GM12865 (cell line): Measurements from ENCODE around the gene TRIOBP.
A peak's percentile ranks its signal among the peaks of the same experiment; 100 is the strongest.
"Not testable (repeated sequence)": the region's sequence is repeated elsewhere in the genome, so short reads cannot be mapped to it uniquely, and the experiment has no call there.

Experiments
- DNase-seq: peaks from one replicate; pipeline ENCODE4 v3.0.0; 2010; ENCODE audit warnings: low read depth
- H3K4me3 ChIP-seq: 2 replicates; pipeline ENCODE4 v1.5.1; 2011; ENCODE audit warnings: mild to moderate bottlenecking, low read depth, low read length, control low read depth
- CTCF ChIP-seq: IDR thresholded peaks from 2 replicates; pipeline ENCODE4 v1.5.1; 2011; ENCODE audit warnings: low read length, control low read depth, low read depth, inconsistent platforms; ENCODE audit not compliant: insufficient read depth; ENCODE audit errors: missing control alignments

The TRIOBP gene

GRCh38 chr22:37655252-37655563 is 41.6 kb upstream of the TRIOBP start:
- DNase-seq, result no peak
- TF ChIP-seq CTCF, result no peak
- H3K4me3 ChIP-seq, result no peak overlapping the region

- H3K4me3 ChIP-seq, DNase-seq: not testable (repeated sequence)
Measured at GRCh38 chr22:37656583-37656982, 40.3 kb upstream of the TRIOBP start.

- TF ChIP-seq CTCF, result no peak
- DNase-seq, result peak; percentile 60
- H3K4me3 ChIP-seq, result peak overlapping the region; percentile 70
Measured at GRCh38 chr22:37657590-37658132, 39.2 kb upstream of the TRIOBP start.

GRCh38 chr22:37658133-37659065 is 38.4 kb upstream of the TRIOBP start, which contains the start of gene PDXP:
Gene PDXP, plus strand, starts transcription at chr22:37658723. Its CDS starts 60 bp downstream, at chr22:37658783.
- no peak for TF ChIP-seq CTCF
- H3K4me3 ChIP-seq, result peak within 1 kb of the TSS; percentile 90
- peak; percentile 100 for DNase-seq

GRCh38 chr22:37659066-37659896 is 37.6 kb upstream of the TRIOBP start:
- H3K4me3 ChIP-seq, result peak overlapping the region; percentile 90

GRCh38 chr22:37659897-37660708 is 36.7 kb upstream of the TRIOBP start:
- TF ChIP-seq CTCF, result no peak
- H3K4me3 ChIP-seq, result peak overlapping the region; percentile 90
- no peak for DNase-seq

More at GRCh38 chr22:37659066-37659896, 37.6 kb upstream of the TRIOBP start:
- TF ChIP-seq CTCF, result no peak
- peak; percentile 56 for DNase-seq
